Measurements from ENCODE around the gene RNASE7. TPM values are rescaled to one million over a fixed set of nuclear protein-coding genes. Genes with fewer than 3 reads are reported as not detected.
A peak's percentile ranks its signal among the peaks of the same experiment; 100 is the strongest.

The RNASE7 gene
- total RNA-seq, 4 donors from 2014 or later, result 0.55 TPM; not detected in 3

- DNase-seq (no peak), ATAC-seq (no peak)
- H3K36me3 ChIP-seq, result no peaks in the 10 kb centered on the region
- H3K4me3 ChIP-seq, result no peak overlapping the region
- H3K27me3 ChIP-seq, result no peaks in the 10 kb centered on the region
- no peak for TF ChIP-seq POLR2A (IDR thresholded peaks at IDR 0.05)
- TF ChIP-seq CTCF (IDR thresholded peaks at IDR 0.05 in 4 of 5, conservative IDR thresholded peaks at IDR 0.05 in 1 of 5), result no peak
- intact Hi-C loops (cut with DNase I; ENCODE audit: low total_unique reads) (no loop called here), in situ Hi-C loops (cut with MboI; ENCODE audit: low sequenced_read_pairs in 4 of 4) (loop anchor here in 1 of 4 donors (25.0 kb wide), 1 partner anchor 575 kb away; the partner anchor contains the start of genes APEX1, OSGEP, PIP4P1 and PNP)
- H3K4me1 ChIP-seq, result peaks cover 50 to 67% of the 10 kb centered on the region in 2 donors
- peak overlapping the region; percentile 83 to 91 (median 86) for H3K27ac ChIP-seq
- no peaks in the 10 kb centered on the region for H3K9me3 ChIP-seq
These were observed 5.0 kb upstream of the RNASE7 start for GRCh38 chr14:21037156-21037555.

- Histone ChIP-seq H3K9me3 (no peaks in the 10 kb centered on the region), H3K27ac (peak overlapping the region; percentile 83 to 91 (median 86)), H3K4me1 (peaks cover 66% of the 10 kb centered on the region in 2 donors), H3K4me3 (peak overlapping the region in 3 of 4 donors; percentile 8 to 26 (median 19)), H3K27me3 (no peaks in the 10 kb centered on the region), H3K36me3 (no peaks in the 10 kb centered on the region)
- in situ Hi-C loops (cut with MboI; ENCODE audit: low sequenced_read_pairs in 4 of 4) (loop anchor here in 1 of 4 donors (25.0 kb wide), 1 partner anchor 576 kb away; the partner anchor contains the start of genes APEX1, OSGEP, PIP4P1 and PNP), intact Hi-C loops (cut with DNase I; ENCODE audit: low total_unique reads) (loop anchor here (1.0 kb wide), 4 partner anchors 13 to 577 kb away; partner anchors contain the start of genes NDRG2 and PIP4P1)
- peak in 1 of 5 experiments; percentile 12 for TF ChIP-seq CTCF (IDR thresholded peaks at IDR 0.05 in 4 of 5, conservative IDR thresholded peaks at IDR 0.05 in 1 of 5)
- peak; percentile 41 to 44 for TF ChIP-seq POLR2A (IDR thresholded peaks at IDR 0.05)
- ATAC-seq, result peak; percentile 79 to 82
- peak; percentile 93 to 98 for DNase-seq
These were observed 3.4 kb upstream of the RNASE7 start for GRCh38 chr14:21038441-21039422.

GRCh38 chr14:21039585-21040369, 2.4 kb upstream of the RNASE7 start:
- in situ Hi-C loops (cut with MboI; ENCODE audit: low sequenced_read_pairs in 4 of 4), result loop anchor here in 1 of 4 donors (25.0 kb wide), 1 partner anchor 577 kb away; the partner anchor contains the start of genes APEX1, OSGEP, PIP4P1 and PNP

More at GRCh38 chr14:21039585-21040369, 2.4 kb upstream of the RNASE7 start:
- DNase-seq (peak in 1 of 2 donors; percentile 72), ATAC-seq (peak; percentile 53 to 68)
- peak in 1 of 2 donors; percentile 1 for TF ChIP-seq POLR2A (IDR thresholded peaks at IDR 0.05)
- TF ChIP-seq CTCF (IDR thresholded peaks at IDR 0.05 in 4 of 5, conservative IDR thresholded peaks at IDR 0.05 in 1 of 5), result peak; percentile 77 to 84 (median 79)
- Histone ChIP-seq H3K4me1 (peaks cover 62 to 75% of the 10 kb centered on the region in 2 donors), H3K4me3 (peak overlapping the region in 2 of 4 donors; percentile 19 to 26), H3K36me3 (no peaks in the 10 kb centered on the region), H3K27me3 (no peaks in the 10 kb centered on the region), H3K9me3 (no peaks in the 10 kb centered on the region), H3K27ac (peak overlapping the region; percentile 83 to 91 (median 86))
- intact Hi-C loops (cut with DNase I; ENCODE audit: low total_unique reads), result loop anchor here (1.0 to 10.0 kb wide), 7 partner anchors 14 to 578 kb away; partner anchors contain the start of genes NDRG2, PIP4P1 and RNASE4
